HG03442 (cell line): ENCODE results near the gene TBC1D17.
A peak's percentile ranks its signal among the peaks of the same experiment; 100 is the strongest.

Experiments used
- ATAC-seq: cut with Tn5 transposase; IDR thresholded peaks from one replicate; pipeline ENCODE4 v1.9.1; 2021; ENCODE audit warnings: mild to moderate bottlenecking, moderate library complexity; ENCODE audit not compliant: unreplicated experiment

Gene TBC1D17

GRCh38 chr19:49890349-49891311 is 13.1 kb downstream of the TBC1D17 start:
- ATAC-seq: no peak

GRCh38 chr19:49891393-49891792 is 13.9 kb downstream of the TBC1D17 start:
- no peak for ATAC-seq

- ATAC-seq: no peak
These were observed 15.2 kb downstream of the TBC1D17 start for GRCh38 chr19:49892716-49893115.

- no peak for ATAC-seq
These were observed 16.6 kb downstream of the TBC1D17 start for GRCh38 chr19:49894011-49894664.

- ATAC-seq: no peak
These were observed 17.5 kb downstream of the TBC1D17 start for GRCh38 chr19:49894879-49895565.

- ATAC-seq: no peak
These were observed 18.2 kb downstream of the TBC1D17 start for GRCh38 chr19:49895566-49896297.

- ATAC-seq: peak; percentile 42
These were observed 19.5 kb downstream of the TBC1D17 start, which contains the start of gene IL4I1 for GRCh38 chr19:49896863-49897621. Gene IL4I1 (minus strand): TSS chr19:49896887. CDS start chr19:49896160, 727 bp downstream.

GRCh38 chr19:49904136-49904535 is 26.6 kb downstream of the TBC1D17 start:
- no peak for ATAC-seq

GRCh38 chr19:49906879-49907564 is 29.5 kb downstream of the TBC1D17 start:
- no peak for ATAC-seq

GRCh38 chr19:49907745-49908446 is 30.4 kb downstream of the TBC1D17 start:
- ATAC-seq: no peak

- ATAC-seq: no peak
These were observed 31.2 kb downstream of the TBC1D17 start for GRCh38 chr19:49908480-49909420.

- no peak for ATAC-seq
These were observed 32.7 kb downstream of the TBC1D17 start for GRCh38 chr19:49910179-49910578.

GRCh38 chr19:49911381-49912145 is 34.1 kb downstream of the TBC1D17 start:
- peak; percentile 33 for ATAC-seq

- ATAC-seq: no peak
These were observed 35.6 kb downstream of the TBC1D17 start for GRCh38 chr19:49912965-49913685.

GRCh38 chr19:49913720-49914119 is 36.2 kb downstream of the TBC1D17 start:
- no peak for ATAC-seq

- no peak for ATAC-seq
These were observed 37.8 kb downstream of the TBC1D17 start for GRCh38 chr19:49915271-49915670.
